HG03469 (cell line): Measurements from ENCODE around the gene ERBIN.
A peak's percentile ranks its signal among the peaks of the same experiment; 100 is the strongest.
"Not testable (repeated sequence)": the region's sequence is repeated elsewhere in the genome, so short reads cannot be mapped to it uniquely, and the experiment has no call there.

Experiments used
- ATAC-seq: cut with Tn5 transposase; IDR thresholded peaks from one replicate; pipeline ENCODE4 v1.9.1; 2021; ENCODE audit warnings: mild to moderate bottlenecking, moderate library complexity, moderate number of reproducible peaks; ENCODE audit not compliant: unreplicated experiment

Gene ERBIN

DNA sequence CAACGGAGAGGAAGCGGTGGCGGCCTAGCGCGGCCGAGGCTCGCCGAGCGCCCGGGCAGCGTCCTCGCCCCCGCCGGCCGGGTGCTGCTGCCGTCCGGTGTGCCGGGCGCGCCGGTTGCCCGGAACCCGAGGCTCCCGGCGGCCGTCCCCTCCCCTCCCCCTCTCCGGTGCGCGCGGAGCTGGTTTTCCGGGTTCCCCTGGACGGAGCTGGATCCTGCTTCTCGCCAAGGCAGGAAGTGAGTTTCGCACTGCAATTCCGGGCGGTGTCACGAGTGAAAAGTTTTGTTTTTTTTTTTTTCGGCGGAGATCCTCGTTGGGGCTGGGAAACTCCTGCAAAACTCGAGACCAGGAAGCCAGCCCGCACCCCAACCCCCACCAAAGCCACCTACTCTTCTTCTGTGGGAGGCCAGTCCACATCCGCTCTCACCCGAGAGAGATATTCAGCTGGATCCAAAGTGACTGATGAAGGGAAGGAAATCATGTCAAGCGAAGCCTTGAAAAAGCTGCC lies at the start of gene ERBIN:
ERBIN (plus strand) TSS at position 300 of the 508 bp plus-strand sequence. CDS start 66,144 bp downstream, outside the sequence.
- peak; percentile 6 for ATAC-seq

GRCh38 chr5:65876970-65877369 lies 49.4 kb upstream of the ERBIN start:
- no peak for ATAC-seq

GRCh38 chr5:65879668-65880256 lies 46.6 kb upstream of the ERBIN start:
- not testable (repeated sequence) for ATAC-seq

GRCh38 chr5:65880496-65881072 lies 45.8 kb upstream of the ERBIN start:
- no peak for ATAC-seq

GRCh38 chr5:65882278-65882677 lies 44.1 kb upstream of the ERBIN start:
- no peak for ATAC-seq

DNA sequence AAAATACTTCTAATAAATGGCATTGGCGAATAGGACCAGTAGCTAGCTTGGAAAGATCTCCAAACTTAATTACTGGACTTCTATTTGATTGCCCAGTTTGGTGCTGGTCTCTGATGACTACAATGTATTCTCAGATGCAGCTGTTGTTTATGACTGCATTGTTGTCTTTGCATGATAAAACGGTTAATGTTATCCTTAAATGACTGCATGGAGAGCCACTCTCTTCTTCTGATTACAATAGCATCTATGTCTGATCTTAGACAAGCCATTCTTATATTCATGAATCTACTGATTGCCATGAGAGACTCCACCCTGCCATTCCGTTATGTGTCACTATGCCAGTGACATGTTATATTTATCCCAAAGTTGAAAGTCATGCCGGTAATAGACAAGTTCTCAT lies 42.9 kb upstream of the ERBIN start:
- no peak for ATAC-seq

DNA sequence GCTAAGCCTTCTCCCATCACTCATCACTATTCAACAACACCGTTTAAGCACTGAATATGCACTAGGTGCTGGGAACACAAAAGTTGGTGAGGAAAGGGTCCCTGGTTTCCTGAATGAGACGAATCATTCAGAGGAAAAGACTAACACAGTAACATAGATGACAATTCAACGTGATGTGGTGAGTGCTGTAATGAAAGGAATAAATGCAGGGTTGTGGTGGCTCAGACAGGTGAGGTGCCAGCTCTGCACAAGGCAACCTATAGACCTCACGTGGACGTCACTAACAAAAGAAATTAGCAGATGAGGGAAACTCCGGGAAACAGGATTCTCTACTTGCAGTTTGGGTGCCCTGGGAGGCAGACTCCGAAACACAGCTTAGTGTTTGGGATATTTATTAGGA lies 40.0 kb upstream of the ERBIN start:
- no peak for ATAC-seq

GRCh38 chr5:65892024-65892423 lies 34.4 kb upstream of the ERBIN start:
- not testable (repeated sequence) for ATAC-seq

GRCh38 chr5:65892801-65893200 lies 33.6 kb upstream of the ERBIN start:
- no peak for ATAC-seq

GRCh38 chr5:65893749-65894430 lies 32.5 kb upstream of the ERBIN start:
- ATAC-seq: no peak

GRCh38 chr5:65895891-65896290 lies 30.5 kb upstream of the ERBIN start:
- ATAC-seq: no peak

DNA sequence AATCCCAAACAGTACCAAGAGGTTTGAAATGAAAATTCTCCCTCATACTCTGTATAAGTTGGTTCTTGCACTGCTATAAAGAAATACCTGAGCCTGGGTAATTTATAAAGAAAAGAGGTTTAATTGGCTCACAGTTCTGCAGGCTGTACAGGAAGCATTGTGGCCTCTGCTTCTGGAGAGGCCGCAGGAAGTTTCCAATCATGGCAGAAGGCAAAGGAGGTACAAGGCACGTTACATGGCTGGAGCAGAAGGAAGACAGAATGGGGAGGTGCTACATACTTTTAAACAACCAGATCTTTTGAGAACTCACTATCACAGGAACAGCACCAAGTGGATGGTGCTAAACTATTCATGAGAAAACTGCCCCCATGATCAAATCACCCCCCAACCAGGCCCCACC lies 25.6 kb upstream of the ERBIN start:
- no peak for ATAC-seq

GRCh38 chr5:65902104-65902503 lies 24.3 kb upstream of the ERBIN start:
- no peak for ATAC-seq

DNA sequence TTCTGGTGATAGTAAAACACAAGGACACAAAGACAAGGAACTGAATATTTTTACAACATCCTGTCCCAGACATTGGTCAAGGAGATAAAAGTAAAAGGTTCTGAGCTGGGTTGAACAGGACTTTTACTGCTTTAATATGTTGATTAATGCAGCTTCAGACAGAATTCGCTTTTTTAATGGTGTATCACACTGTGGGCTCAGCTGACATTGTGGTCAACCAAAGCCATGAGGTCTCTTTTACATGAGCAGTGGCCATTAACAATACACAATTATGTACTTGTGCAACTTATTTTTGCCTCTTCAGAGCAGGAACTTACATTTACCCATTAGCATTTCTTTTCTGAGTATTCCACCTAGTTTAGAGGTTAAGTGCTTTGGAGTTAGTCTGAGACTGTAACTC lies 22.8 kb upstream of the ERBIN start:
- no peak for ATAC-seq

DNA sequence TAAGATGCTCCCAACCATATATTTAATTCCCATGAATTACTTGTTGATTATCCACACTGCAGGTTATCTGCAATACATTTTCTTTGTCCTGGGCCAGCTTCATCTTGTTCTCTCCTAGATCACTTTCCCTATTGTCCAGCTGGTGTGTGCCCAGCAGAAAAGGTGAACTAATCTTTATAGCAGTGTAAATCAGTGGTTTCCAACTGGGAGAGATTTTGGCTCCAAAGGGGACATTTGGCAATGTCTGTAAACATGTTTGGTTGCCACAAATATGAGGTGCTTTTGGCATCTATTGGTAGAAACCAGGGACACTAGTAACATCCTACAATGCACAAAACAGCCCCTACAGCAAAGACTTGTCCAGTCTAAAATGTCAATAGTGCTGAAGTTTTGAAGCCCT lies 20.1 kb upstream of the ERBIN start:
- ATAC-seq: no peak

- ATAC-seq: no peak
Measured at GRCh38 chr5:65907135-65907534, 19.2 kb upstream of the ERBIN start.

- no peak for ATAC-seq
Measured at GRCh38 chr5:65910711-65911110, 15.7 kb upstream of the ERBIN start.

DNA sequence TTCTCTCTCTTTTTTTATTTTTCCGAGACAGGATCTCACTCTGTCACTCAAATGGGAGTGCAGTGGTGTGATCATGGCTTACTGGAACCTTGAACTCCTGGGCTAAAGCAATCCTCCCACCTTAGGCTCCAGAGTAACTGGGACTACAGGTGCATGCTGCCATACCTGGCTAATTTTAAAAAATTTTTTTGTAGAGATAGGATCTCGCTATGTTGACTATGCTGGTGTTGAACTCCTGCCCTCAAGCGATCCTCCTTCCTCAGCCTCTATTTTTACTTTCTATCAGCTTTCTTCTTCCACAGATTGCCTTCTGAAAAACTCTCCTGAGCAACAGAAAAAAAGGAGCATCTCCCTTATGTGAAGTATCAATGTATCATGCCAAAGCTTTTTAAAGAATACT lies 14.1 kb upstream of the ERBIN start:
- no peak for ATAC-seq

- no peak for ATAC-seq
Measured at GRCh38 chr5:65913519-65913918, 12.9 kb upstream of the ERBIN start.

- ATAC-seq: no peak
Measured at GRCh38 chr5:65914641-65915196, 11.7 kb upstream of the ERBIN start.

- ATAC-seq: not testable (repeated sequence)
Measured at GRCh38 chr5:65915661-65916060, 10.7 kb upstream of the ERBIN start.

- ATAC-seq: no peak
Measured at GRCh38 chr5:65916066-65916465, 10.3 kb upstream of the ERBIN start.
